DMS 273 (cell line): ENCODE results near the gene MLEC.
"Not testable (repeated sequence)": the region's sequence is repeated elsewhere in the genome, so short reads cannot be mapped to it uniquely, and the experiment has no call there.

Source experiments
- DNase-seq: peaks from one replicate; lab custom pipeline; 2025; ENCODE audit not compliant: unreplicated experiment; lab: John Stamatoyannopoulos, UW

Gene MLEC

DNA sequence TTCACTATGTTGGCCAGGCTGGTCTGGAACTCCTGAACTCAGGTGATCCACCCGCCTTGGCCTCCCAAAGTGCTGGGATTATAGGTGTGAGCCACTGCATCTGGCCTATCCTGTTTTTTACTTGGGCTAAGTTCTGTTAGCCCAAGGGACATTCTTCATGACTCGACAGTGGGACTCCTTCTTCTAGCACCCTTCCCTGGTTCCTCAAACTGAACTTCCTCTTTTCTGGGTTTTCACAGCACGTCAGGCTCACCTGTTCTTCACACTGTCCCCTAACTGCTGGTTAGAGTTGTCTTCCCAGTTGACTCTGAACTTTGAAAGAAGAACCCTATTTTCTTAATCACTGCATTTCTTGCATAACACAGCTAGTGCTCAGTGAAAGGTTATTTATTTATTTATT lies 24.1 kb upstream of the MLEC start:
- no peak for DNase-seq

DNA sequence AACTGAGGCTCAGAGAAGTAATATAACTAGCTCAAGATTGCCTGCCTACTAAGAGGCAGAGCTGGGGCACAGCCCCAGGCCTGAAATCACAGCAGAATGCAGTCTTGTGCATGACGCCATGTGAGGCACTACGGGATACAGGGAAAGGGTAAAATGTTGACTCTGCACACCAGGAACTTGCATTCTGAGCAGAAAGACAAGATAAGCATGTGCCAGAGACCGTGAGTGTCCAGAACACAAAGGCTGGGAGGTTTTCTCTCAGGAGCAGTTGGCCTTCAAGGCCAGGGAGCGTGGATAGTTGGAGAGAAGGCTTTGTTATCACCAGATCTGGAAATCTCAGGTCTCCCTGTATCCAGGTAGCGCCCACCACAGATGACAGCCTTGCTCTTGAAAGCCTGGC lies 23.2 kb upstream of the MLEC start:
- DNase-seq, result no peak

DNA sequence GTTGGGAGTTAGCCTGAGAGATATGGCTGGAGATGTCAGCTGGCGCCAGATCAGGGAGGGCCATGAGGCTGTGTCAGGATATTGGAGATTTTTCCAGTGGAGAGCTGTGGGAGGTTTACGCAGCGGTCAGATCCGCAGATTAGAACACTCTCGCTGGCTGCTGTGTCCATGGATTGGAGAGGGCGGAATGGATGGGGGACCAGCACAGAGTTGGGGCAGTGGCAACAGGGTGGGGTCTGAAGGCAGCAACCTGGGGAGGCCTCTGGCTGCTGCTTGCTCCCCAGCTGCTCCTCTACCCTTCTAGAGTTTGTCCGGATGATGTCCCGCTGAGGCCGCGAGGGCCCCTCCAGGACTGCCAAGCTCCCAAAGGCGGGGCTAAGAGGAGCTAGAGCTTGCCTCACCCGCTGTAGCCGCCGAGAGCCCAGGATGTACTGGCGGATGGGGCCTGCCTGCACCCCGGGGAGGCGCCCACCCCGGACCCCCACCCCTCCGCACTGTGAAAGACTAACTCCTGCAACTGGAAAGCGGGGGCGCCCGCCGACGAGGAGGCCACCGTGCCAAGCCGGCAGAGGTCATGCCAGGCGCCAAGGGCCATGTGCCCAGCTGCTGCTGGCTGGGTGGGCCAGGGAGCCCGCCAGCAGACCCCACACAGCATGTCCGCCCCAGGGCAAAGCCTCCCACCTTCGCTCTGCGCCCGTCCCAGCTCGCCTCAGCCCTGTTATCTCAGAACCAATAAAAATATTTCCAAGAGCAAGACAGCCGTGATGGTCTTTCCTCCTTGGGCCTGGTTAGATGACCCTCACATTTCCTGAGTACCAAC lies 20.2 kb upstream of the MLEC start:
- DNase-seq, result no peak

DNA sequence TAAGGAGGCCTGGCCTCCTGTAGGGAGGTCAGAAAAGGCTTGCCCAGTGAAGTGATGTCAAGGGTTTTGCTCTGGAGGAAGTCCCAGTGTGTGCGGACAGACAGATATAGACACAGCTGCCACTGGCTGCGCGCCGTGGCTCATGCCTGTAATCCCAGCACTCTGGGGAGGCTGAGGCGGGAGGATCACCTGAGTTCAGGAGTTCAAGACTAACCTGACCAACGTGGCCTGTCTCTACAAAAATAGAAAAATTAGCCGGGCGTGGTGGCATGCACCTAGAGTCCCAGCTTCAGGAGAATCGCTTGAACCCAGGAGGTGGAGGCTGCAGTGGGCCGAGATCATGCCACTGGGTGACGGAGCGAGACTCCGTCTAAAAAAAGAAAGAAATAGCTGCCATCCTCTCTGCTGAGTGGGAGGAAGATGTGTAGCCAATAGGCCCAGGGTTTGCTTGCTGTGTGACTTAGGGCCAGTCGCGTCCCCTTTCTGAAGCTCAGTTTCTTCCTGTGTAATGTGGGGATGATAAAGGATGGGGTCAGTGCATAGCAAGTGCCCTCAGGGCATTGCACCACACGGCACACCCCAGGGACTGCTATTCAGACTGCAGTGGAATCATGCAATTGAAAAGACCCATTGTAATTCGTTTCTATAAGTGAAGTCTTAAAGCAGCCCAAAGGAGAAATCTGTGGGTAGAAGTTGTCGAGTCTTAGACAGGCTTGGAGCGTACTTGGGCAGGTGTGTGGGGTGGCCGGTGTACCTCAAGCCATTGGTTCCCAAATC lies 18.7 kb upstream of the MLEC start:
- DNase-seq, result no peak

DNA sequence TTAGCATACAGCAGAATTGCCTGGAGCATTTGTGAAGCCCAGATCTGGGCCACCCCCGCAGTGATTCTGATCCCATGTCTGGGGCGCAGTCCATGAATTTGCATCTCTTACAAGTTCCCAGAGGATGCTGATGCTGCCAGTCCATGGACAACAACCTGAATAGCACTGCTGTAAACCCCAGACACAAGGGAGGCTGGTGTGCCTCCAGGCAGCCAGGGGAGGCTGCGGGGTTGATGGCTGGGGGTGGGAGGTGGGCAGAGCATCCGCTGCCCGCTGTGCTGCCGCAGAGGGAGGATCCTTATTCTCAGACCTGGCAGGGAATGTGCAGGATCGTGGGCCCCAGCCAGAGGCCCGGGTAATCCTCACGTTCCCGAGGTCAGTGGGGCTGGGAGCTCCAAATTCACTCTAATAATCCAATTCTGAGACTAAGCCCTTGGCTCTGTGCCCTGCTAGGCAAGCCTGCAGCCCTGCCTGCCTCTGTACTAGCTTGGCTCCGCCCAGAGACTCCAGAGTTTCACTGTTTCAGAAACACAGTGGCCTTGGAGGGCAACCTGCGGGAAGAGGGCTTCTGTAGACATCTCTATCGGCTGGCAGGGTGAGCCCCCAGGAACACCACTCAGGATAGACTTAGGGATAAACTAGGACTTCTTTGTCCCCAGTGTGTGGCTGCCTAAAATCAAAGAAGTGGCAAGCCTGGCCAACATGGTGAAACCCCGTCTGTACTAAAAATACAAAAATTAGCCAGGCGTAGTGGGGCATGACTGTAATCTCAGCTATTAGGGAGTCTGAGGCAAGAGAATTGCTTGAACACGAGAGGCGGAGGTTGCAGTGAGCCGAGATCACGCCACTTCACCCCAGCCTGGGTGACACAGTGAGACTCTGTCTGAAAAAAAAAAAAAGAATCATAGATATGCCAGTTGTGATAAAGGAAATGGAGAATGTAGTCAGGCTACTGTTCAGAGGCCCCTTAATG lies 17.8 kb upstream of the MLEC start:
- DNase-seq, result peak; percentile 60

DNA sequence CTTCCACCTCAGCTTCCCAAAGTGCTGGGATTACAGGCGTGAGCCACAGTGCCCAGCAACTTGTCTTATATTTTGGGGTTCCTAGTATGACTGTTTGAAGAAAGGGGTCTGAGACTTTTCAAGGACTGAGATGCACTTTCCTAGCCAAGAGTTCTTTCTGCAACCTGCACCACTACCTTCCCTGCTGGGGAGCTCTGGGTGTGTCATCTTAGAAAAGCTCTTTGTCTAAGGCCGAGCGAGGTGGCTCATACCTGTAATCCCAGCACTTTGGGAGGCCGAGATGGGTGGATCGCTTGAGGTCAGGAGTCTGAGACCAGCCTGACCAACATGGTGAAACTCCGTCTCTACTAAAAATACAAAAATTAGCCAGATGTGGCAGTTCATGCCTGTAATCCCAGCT lies 16.7 kb upstream of the MLEC start:
- DNase-seq, result not testable (repeated sequence)

DNA sequence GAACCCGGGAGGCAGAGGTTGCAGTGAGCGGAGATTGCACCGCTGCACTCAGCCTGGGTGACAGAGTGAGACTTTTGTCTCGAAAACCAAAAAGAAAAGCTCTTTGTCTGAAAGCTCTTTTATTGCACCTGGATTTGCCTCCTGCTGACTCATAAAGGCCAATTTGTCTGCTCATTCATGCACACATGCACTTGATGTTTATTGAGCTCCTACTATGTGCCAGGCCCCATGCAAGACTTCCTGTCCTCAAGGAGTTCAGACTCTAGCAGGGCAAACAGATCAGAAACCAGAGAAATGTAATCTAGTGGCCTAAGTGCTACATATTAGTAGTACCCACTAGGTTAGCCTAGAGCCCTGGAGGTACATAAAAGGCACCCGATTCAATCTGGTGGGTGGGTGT lies 16.3 kb upstream of the MLEC start:
- no peak for DNase-seq

DNA sequence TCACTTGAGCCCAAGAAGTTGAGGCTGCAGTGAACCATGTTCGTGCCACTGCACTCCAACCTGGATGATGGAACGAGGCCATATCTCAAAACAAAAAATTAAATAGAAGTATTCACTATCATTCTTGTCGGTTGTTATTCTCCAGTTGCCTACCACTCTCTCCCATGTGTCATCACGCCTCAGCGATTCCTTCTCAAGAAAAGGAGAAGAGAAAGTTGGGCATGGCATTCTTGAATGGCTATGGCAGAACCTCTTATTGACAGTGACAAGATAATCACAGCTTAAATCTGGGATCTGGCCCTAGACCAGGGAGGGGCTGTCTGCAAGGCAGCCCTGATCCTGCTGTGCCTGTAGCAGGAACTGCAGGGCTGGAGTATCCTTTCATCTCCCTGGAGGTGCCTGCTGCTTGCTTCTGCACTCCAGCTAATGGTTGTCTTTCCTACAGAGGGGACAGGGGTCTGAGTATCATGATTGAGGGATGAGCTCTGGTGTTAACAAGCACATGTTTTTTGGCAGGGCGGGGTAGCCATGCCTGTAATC lies 12.8 kb upstream of the MLEC start:
- no peak for DNase-seq

DNA sequence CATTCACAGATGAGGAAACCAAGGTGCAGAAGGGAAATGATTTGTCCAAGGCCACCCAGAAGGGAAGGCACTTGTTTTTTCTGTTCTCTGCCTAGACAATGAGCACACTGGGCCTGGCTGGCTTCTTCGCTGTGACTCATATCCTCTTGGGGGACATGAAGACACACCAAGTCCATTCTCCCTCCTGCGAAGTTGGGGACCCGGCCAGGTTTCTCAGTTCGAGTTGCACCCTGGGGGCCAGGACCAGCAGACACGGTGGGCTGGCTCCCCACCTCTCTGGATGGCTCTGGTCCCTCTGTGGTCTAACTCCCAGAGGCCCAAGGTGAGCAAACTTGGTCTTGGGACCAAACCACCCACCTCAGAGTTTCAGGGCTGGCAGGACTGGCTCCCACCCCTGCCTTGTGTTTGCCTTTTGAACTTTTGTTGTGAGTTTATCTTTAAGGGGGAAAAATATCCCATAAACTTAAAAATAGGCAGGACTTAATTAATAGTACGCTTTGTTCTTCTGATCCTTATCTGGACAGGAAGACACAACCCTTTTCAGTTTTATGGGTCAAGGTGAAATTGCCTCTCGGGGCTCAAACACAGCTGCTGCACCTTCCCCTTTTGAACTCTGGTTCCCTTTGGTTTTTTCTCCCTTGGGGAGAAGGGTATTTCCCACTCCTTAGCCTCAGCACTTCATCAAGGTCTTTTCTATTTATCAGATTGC lies 9.0 kb upstream of the MLEC start:
- DNase-seq, result no peak

DNA sequence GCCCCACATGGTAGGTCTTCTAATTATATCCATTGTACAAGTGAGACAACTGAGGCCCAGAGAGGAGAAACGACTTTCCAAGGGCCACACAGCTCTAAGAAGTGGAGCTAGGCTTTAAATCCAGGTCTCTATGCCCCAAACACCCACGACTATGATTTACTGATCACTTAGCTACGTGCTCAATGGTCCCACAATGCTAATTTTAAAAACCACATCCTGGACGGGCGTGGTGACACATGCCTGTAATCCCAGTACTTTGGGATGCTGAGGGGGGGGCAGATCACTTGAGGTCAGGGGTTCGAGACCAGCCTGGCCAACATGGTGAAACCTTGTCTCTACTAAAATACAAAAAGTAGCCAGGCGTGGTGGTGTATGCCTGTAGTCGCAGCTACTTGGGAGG lies 8.4 kb upstream of the MLEC start:
- DNase-seq, result no peak

DNA sequence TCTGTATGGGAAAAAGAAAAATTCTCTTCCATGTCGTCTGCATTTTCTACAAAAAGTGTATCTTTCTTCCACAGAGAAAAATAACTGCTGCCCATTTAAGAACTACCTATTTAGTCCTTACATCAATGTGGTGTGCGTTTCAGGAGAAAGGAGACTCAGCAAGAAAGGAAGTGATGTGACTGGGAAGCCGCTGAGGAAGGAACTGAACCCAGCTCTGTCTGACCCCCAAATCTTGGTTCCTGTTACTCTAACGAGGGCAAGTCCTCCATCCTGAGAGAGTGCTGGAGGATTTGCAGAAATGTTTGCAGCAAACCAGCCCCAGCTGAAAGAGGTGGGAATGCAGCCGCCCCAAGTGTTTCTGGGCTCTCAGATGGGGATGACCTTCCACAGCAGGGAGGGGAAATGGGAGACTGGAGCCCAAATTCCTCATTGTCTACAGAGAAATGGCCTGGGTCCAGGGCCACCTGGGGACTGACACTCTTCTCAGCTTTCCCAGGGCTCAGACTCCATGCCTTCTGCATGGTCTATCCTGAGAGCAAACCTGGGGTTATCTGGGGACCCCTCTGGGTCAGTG lies 6.7 kb upstream of the MLEC start:
- no peak for DNase-seq

DNA sequence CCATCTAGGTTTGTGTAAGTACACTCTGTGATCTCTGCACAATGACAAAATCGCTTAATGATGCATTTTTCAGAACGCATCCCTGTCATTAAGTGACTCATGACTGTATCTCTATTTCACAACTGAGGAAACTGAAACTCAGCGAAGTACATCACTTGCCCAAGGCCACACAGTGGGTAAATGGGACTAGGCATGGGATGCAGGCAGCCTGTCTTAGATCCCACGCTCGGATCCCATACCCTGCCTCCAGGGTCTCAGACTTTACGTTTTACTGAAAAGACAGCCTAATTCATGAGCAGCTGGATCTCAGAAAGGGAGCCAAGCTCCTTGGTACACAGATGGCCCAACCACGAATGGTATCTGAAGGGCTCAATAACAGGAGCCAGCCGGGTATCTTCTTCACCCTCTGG lies 2.4 kb upstream of the MLEC start:
- no peak for DNase-seq

DNA sequence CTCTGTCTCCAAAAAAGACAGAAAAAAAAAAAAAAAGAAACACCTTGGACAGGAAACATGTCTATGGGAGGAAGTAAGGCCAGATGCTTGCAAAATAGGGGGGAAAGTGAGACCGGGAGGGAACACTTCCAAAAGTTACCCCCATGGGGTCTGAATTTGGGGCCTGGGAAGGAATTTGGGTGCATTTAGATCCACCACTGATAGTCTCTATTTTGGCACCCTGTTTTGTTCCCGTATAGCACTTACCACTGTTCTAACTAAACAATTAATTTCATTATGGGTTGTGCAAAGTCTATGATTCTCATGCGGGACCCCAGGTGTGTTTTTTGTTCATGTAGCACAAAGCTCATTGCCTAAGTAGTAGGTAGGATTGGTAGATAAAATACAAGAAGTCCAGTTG lies 1.4 kb upstream of the MLEC start:
- DNase-seq, result no peak

DNA sequence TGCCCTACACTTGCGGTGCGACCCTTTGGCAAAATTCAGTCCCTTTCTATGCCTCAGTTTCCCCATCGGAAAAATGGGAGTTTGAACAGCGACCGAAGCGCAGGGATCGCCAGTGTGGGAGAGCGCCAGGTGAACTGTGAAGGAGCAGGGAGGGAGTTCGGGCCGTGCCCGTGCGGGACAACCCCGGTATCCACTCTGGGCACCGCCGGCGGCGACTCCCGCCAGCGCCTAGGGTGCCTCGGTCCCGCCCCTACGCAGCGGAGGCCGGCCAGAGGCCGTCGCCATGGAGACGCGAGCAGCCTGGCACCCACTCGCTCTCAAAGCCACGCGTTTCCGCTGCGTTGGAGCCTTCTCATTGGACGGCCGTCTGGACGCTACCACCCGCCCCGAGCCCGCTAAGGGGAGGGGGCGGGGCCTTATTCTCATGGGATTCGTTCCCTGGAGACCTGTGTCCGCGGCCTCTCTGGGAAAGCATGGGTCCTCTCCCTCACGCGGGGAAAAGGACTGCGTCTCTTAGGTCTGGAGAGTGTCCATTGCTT lies 729 bp upstream of the MLEC start:
- DNase-seq, result peak; percentile 97

DNA sequence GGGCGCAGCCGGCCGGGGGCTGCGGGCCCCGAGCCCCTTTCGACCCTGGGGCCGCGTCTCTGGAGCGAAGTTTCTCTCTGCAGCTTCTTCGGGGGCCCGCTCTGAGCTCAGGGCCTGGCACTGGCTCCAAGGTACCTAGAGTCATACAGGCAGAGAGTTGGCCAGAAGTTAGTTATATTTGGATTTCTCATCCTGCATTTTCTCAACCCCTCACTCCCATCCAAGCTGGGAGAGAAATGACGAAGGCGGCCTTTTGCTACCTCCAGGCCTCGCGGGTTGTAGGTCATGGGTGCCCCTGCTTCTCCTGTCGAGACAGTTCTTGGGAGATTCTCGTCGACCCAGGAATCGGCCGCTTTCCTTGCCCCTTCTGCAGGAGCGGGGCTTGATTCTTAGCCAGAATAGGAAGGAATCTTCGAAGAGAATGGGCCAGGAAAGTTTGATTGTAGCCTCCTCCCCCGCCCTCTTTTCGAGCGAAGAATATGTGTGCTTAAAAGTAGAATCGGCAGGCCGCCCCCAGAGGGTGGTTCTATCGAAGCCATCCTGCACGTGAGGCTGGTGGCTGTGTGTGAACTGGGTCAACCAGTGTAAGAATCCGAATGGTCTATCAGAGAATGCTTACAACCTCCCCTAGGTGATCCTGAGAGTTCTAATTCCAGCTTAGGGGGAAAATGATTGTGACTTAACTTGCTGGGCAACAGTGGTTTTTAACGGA lies 785 bp downstream of the MLEC start:
- DNase-seq, result peak; percentile 38

DNA sequence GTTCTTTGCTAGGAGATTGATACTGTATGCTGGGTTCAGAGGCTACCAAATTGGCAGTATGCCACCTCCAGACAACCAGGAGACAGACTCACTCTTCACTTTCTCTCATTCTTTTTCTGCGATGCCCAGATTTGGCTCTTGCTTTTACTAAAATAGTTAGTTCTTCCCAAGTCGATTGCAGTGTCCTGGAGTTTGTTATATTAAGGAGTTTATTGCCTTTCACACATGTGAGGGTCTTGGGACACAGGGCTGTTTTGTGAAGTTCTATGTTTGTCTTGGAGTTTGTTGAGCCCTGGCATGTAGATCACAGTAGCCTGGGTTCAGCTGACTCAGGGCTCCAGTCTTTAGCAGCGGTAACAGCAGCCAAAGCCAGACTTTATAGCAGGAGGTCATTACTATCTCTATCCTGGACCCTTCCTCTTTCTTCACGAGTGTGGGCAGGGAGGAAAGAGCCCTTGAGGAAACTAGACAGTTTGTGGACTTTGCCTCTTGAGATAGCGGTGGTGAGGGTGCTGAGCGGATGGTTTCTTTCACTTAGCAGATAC lies 1.6 kb downstream of the MLEC start:
- DNase-seq, result peak; percentile 35

DNA sequence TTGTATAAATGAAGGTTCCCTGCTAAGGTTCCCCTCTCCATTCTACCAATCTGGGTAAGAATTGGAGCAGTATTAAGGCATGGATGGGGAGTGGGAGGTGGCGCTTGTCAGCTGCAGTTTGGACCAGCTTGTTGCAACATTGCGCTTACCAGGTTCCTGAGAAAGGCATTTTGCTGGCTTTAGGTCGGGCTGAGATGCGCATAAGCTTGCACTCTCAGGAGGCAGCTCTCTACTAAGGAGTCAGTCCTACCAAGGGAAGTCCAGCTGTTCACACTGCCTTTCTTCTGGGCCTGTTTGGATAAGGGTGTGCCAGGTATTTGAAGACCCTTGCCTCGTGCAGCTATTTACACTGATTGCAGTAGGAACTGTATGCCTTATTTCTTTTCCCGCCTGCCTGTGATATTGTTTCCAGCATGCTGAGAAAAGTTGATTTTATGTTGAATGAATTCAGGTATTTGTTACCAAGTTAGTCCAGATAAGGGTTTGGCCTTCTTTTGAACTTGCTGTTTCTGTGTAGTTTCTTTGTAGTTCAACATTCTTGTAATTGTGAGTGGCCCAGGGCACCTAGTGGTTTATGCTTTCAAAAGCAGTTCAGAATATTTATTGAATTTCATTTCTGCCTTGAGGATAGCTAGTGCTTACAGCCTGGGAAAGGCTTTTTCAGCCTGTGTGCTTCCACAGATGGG lies 2.6 kb downstream of the MLEC start:
- DNase-seq, result no peak

DNA sequence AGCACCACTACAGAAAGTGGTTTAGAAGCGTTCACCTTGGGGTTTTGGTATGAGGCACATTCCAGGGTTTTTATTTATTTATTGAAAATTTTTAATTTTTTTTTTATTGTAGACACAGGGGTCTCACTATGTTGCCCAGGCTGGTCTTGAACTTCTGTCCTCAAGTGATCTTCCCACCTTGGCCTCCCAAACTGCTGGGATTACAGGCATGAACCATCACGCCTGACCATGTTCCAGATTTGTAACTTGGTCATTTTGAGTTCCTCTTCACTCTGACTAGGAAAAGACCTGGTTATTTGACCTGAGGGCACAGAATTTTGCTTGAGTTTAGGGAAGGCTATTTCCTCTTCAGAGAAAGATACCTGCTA lies 3.1 kb downstream of the MLEC start:
- no peak for DNase-seq
